CD4-positive, alpha-beta memory T cell (primary cell): ENCODE data around the gene MYO9A. TPM values are rescaled to one million over a fixed set of nuclear protein-coding genes. Genes with fewer than 3 reads are reported as not detected.
"Not testable (repeated sequence)": the region's sequence is repeated elsewhere in the genome, so short reads cannot be mapped to it uniquely, and the experiment has no call there.

Experiments used
- CTCF ChIA-PET: fragments of 350-600 bp; sonication (Branson Sonifier 250); formaldehyde crosslinking; loops from one replicate; lab custom pipeline; 2021; ENCODE audit warnings: inconsistent platforms; ENCODE audit not compliant: partially characterized antibody; lab: Charles Lee
- POLR2A ChIA-PET: fragments of 350-600 bp; sonication (Branson Sonifier 250); formaldehyde crosslinking; loops from one replicate; lab custom pipeline; 2021; ENCODE audit not compliant: partially characterized antibody; lab: Charles Lee
- DNase-seq, 5 donors: peaks; one replicate each; pipeline versions ENCODE4 v3.0.0 to v3.0.0-alpha.2; 2020 to 2022; ENCODE audit warnings: mixed read lengths in 1 of 5
- H3K27ac ChIP-seq: one replicate; pipeline ENCODE4 v1.7.0; 2013; ENCODE audit warnings: low read depth, low read length
- H3K27me3 ChIP-seq: 2 replicates; pipeline ENCODE4 v1.7.0; 2013; ENCODE audit warnings: mild to moderate bottlenecking, low read length, moderate library complexity; ENCODE audit not compliant: insufficient read depth
- H3K36me3 ChIP-seq: 2 replicates; pipeline ENCODE4 v1.7.0; 2013; ENCODE audit warnings: mild to moderate bottlenecking, low read length, moderate library complexity; ENCODE audit not compliant: insufficient read depth
- H3K4me1 ChIP-seq: 2 replicates; pipeline ENCODE4 v1.7.0; 2013; ENCODE audit warnings: mild to moderate bottlenecking, low read length, moderate library complexity; ENCODE audit not compliant: insufficient read depth
- H3K4me3 ChIP-seq, 2 donors: one replicate each; pipeline ENCODE4 v1.7.0; 2013; ENCODE audit warnings: low read length in 2 of 2, mild to moderate bottlenecking in 1 of 2
- H3K9me3 ChIP-seq, 2 donors: one replicate each; pipeline ENCODE4 v1.7.0; 2013; ENCODE audit warnings: low read length in 2 of 2, control low read depth in 1 of 2; ENCODE audit not compliant: control insufficient read depth in 1 of 2
- H3K27ac Mint-ChIP-seq, 7 donors: one replicate each; pipeline ENCODE4 v1.8.0; 2020 to 2021; ENCODE audit warnings: mixed read lengths in 7 of 7, mild to moderate bottlenecking in 6 of 7, inconsistent platforms in 3 of 7, moderate library complexity in 3 of 7
- H3K27me3 Mint-ChIP-seq, 2 donors: one replicate each; pipeline ENCODE4 v1.8.0; 2020 to 2021; ENCODE audit warnings: mixed read lengths in 2 of 2
- H3K36me3 Mint-ChIP-seq, 2 donors: one replicate each; pipeline ENCODE4 v1.8.0; 2020 to 2021; ENCODE audit warnings: mixed read lengths in 2 of 2, inconsistent platforms in 1 of 2, mild to moderate bottlenecking in 1 of 2
- H3K4me1 Mint-ChIP-seq, 4 donors: one replicate each; pipeline ENCODE4 v1.8.0; 2020 to 2021; ENCODE audit warnings: mixed read lengths in 4 of 4, mild to moderate bottlenecking in 1 of 4
- H3K4me3 Mint-ChIP-seq, 8 donors: one replicate each; pipeline ENCODE4 v1.8.0; 2020 to 2021; ENCODE audit warnings: mixed read lengths in 8 of 8, mild to moderate bottlenecking in 7 of 8, moderate library complexity in 6 of 8, inconsistent platforms in 3 of 8
- H3K9me3 Mint-ChIP-seq, 8 donors: one replicate each; pipeline ENCODE4 v1.8.0; 2020 to 2021; ENCODE audit warnings: mixed read lengths in 8 of 8, mild to moderate bottlenecking in 5 of 8, inconsistent platforms in 3 of 8, moderate library complexity in 1 of 8
- intact Hi-C: fragments of 100-400 bp; cut with micrococcal nuclease; formaldehyde crosslinking; loops from one replicate; pipeline ENCODE4 v1.15.1; 2023
- polyA plus RNA-seq, 2 donors: library from polyadenylated mRNA; unstranded; fragments of 300-500 nt; fragmentation: Illumina TruSeq; gene quantifications; one replicate each; pipeline ENCODE4 v1.2.3, GENCODE V29; 2021
- total RNA-seq, 2 experiments: library from RNA; stranded (reverse); gene quantifications; one replicate each; pipeline ENCODE4 v1.2.3, GENCODE V29; 2021

The MYO9A gene
- total and polyA plus RNA-seq, 4 experiments from 2014 or later = 7.8 to 44.0 (median 28.0) TPM

- DNase-seq = no peak
- Histone ChIP-seq H3K27ac (no peak overlapping the region), H3K4me3 (no peak overlapping the region), H3K9me3 (no peaks in the 10 kb centered on the region), H3K36me3 (no peaks in the 10 kb centered on the region), H3K27me3 (no peaks in the 10 kb centered on the region), H3K4me1 (no peaks in the 10 kb centered on the region)
- ChIA-PET POLR2A (no interaction called here), CTCF (no interaction called here)
- Mint-ChIP-seq H3K9me3 (no peaks in the 10 kb centered on the region), H3K27me3 (no peaks in the 10 kb centered on the region), H3K4me3 (no peak overlapping the region), H3K36me3 (peaks cover 36 to 39% of the 10 kb centered on the region in 2 donors), H3K27ac (no peak overlapping the region), H3K4me1 (no peaks in the 10 kb centered on the region)
- intact Hi-C loops = no loop called here
These were observed 111.6 kb downstream of the MYO9A start for GRCh38 chr15:72006382-72006781.

- H3K9me3 Mint-ChIP-seq = no peaks in the 10 kb centered on the region
- Histone ChIP-seq H3K36me3 (no peaks in the 10 kb centered on the region), H3K4me3 (no peak overlapping the region), H3K27ac (no peak overlapping the region), H3K4me1 (no peaks in the 10 kb centered on the region), H3K9me3 (no peaks in the 10 kb centered on the region), H3K27me3 (no peaks in the 10 kb centered on the region)
- H3K4me1 Mint-ChIP-seq = no peaks in the 10 kb centered on the region
- no peak for DNase-seq
- peaks cover 39% of the 10 kb centered on the region in 2 donors for H3K36me3 Mint-ChIP-seq
- H3K27ac Mint-ChIP-seq = peak overlapping the region in 1 of 7 donors; percentile 50
- no peaks in the 10 kb centered on the region for H3K27me3 Mint-ChIP-seq
- CTCF ChIA-PET = no interaction called here
- POLR2A ChIA-PET = no interaction called here
- intact Hi-C loops = no loop called here
- no peak overlapping the region for H3K4me3 Mint-ChIP-seq
These were observed 112.5 kb downstream of the MYO9A start for GRCh38 chr15:72005483-72005882.

- ChIA-PET CTCF (no interaction called here), POLR2A (no interaction called here)
- H3K4me1 Mint-ChIP-seq = no peaks in the 10 kb centered on the region
- no peaks in the 10 kb centered on the region for H3K27me3 Mint-ChIP-seq
- intact Hi-C loops = no loop called here
- Histone ChIP-seq H3K27ac (no peak overlapping the region), H3K4me3 (no peak overlapping the region), H3K4me1 (no peaks in the 10 kb centered on the region), H3K9me3 (no peaks in the 10 kb centered on the region), H3K36me3 (no peaks in the 10 kb centered on the region), H3K27me3 (no peaks in the 10 kb centered on the region)
- H3K4me3 Mint-ChIP-seq = no peak overlapping the region
- H3K36me3 Mint-ChIP-seq = peaks cover 28 to 45% of the 10 kb centered on the region in 2 donors
- no peak for DNase-seq
- peaks cover 0 to 3% (median 0%) of the 10 kb centered on the region in 8 donors for H3K9me3 Mint-ChIP-seq
- H3K27ac Mint-ChIP-seq = no peak overlapping the region
These were observed 118.1 kb downstream of the MYO9A start for GRCh38 chr15:71999807-72000206.

- H3K4me3 Mint-ChIP-seq, DNase-seq, H3K9me3 Mint-ChIP-seq, CTCF ChIA-PET, H3K27ac ChIP-seq, H3K4me1 Mint-ChIP-seq, H3K4me1 ChIP-seq, H3K4me3 ChIP-seq, H3K9me3 ChIP-seq, H3K27me3 ChIP-seq, H3K36me3 ChIP-seq, H3K27ac Mint-ChIP-seq, POLR2A ChIA-PET, H3K27me3 Mint-ChIP-seq, intact Hi-C loops: not testable (repeated sequence)
- H3K36me3 Mint-ChIP-seq = peaks cover 27 to 46% of the 10 kb centered on the region in 2 donors
These were observed 119.2 kb downstream of the MYO9A start for GRCh38 chr15:71998717-71999116.

- H3K27ac ChIP-seq = no peak overlapping the region
- no peaks in the 10 kb centered on the region for H3K27me3 ChIP-seq
- ChIA-PET POLR2A (no interaction called here), CTCF (no interaction called here)
- Mint-ChIP-seq H3K4me1 (no peaks in the 10 kb centered on the region), H3K36me3 (peaks cover 26 to 45% of the 10 kb centered on the region in 2 donors), H3K9me3 (peaks cover 0 to 3% (median 0%) of the 10 kb centered on the region in 8 donors), H3K4me3 (no peak overlapping the region), H3K27me3 (no peaks in the 10 kb centered on the region), H3K27ac (no peak overlapping the region)
- no peaks in the 10 kb centered on the region for H3K36me3 ChIP-seq
- intact Hi-C loops = no loop called here
- H3K4me3 ChIP-seq = no peak overlapping the region
- H3K9me3 ChIP-seq = no peaks in the 10 kb centered on the region
- no peaks in the 10 kb centered on the region for H3K4me1 ChIP-seq
- no peak for DNase-seq
These were observed 120.3 kb downstream of the MYO9A start for GRCh38 chr15:71997691-71998090.

- H3K9me3 Mint-ChIP-seq = peaks cover 0 to 1% (median 0%) of the 10 kb centered on the region in 8 donors
- ChIA-PET CTCF (no interaction called here), POLR2A (no interaction called here)
- peaks cover 26 to 33% of the 10 kb centered on the region in 2 donors for H3K36me3 Mint-ChIP-seq
- no peaks in the 10 kb centered on the region for H3K27me3 Mint-ChIP-seq
- Histone ChIP-seq H3K4me3 (no peak overlapping the region), H3K4me1 (no peaks in the 10 kb centered on the region), H3K27ac (no peak overlapping the region), H3K36me3 (no peaks in the 10 kb centered on the region), H3K27me3 (no peaks in the 10 kb centered on the region), H3K9me3 (no peaks in the 10 kb centered on the region)
- intact Hi-C loops = no loop called here
- no peak overlapping the region for H3K27ac Mint-ChIP-seq
- no peaks in the 10 kb centered on the region for H3K4me1 Mint-ChIP-seq
- no peak overlapping the region for H3K4me3 Mint-ChIP-seq
- DNase-seq = no peak
These were observed 142.2 kb downstream of the MYO9A start for GRCh38 chr15:71975816-71976150.

GRCh38 chr15:71974211-71974610, 143.7 kb downstream of the MYO9A start:
- Mint-ChIP-seq H3K27ac (no peak overlapping the region), H3K36me3 (peaks cover 29 to 31% of the 10 kb centered on the region in 2 donors), H3K9me3 (peaks cover 0 to 1% (median 0%) of the 10 kb centered on the region in 8 donors), H3K27me3 (no peaks in the 10 kb centered on the region), H3K4me3 (no peak overlapping the region), H3K4me1 (no peaks in the 10 kb centered on the region)
- no peaks in the 10 kb centered on the region for H3K4me1 ChIP-seq
- ChIA-PET CTCF (interaction anchor here (1.2 kb wide), 1 partner anchor 226 kb away, joined by 3 read pairs; no protein-coding TSS in a partner anchor), POLR2A (no interaction called here)
- no peak for DNase-seq
- no peaks in the 10 kb centered on the region for H3K36me3 ChIP-seq
- H3K27me3 ChIP-seq = no peaks in the 10 kb centered on the region
- no peak overlapping the region for H3K27ac ChIP-seq
- no peaks in the 10 kb centered on the region for H3K9me3 ChIP-seq
- H3K4me3 ChIP-seq = no peak overlapping the region
- intact Hi-C loops = no loop called here

GRCh38 chr15:71973366-71973765, 144.6 kb downstream of the MYO9A start:
- no peaks in the 10 kb centered on the region for H3K27me3 ChIP-seq
- no peak for DNase-seq
- H3K4me1 ChIP-seq = no peaks in the 10 kb centered on the region
- Mint-ChIP-seq H3K4me3 (no peak overlapping the region), H3K27me3 (no peaks in the 10 kb centered on the region), H3K4me1 (no peaks in the 10 kb centered on the region), H3K36me3 (peaks cover 27 to 31% of the 10 kb centered on the region in 2 donors), H3K27ac (no peak overlapping the region), H3K9me3 (peaks cover 0 to 1% (median 0%) of the 10 kb centered on the region in 8 donors)
- no peaks in the 10 kb centered on the region for H3K9me3 ChIP-seq
- intact Hi-C loops = no loop called here
- H3K4me3 ChIP-seq = no peak overlapping the region
- POLR2A ChIA-PET = no interaction called here
- H3K36me3 ChIP-seq = no peaks in the 10 kb centered on the region
- no peak overlapping the region for H3K27ac ChIP-seq
- CTCF ChIA-PET = interaction anchor here (1.2 kb wide), 1 partner anchor 227 kb away, joined by 3 read pairs; no protein-coding TSS in a partner anchor
